H1 (cell line): ENCODE measurements around the gene RAD18. TPM values are rescaled to one million over a fixed set of nuclear protein-coding genes. Genes with fewer than 3 reads are reported as not detected.

ENCODE experiments used
- CTCF ChIA-PET: fragments of 300-600 bp; sonication (Branson Sonifier 250); formaldehyde crosslinking; loops from one replicate; lab custom pipeline; 2021; ENCODE audit not compliant: partially characterized antibody; lab: Charles Lee
- POLR2A ChIA-PET: fragments of 300-600 bp; sonication (Branson Sonifier 250); formaldehyde crosslinking; loops from one replicate; lab custom pipeline; 2021; ENCODE audit warnings: inconsistent platforms; ENCODE audit not compliant: partially characterized antibody; lab: Charles Lee
- DNase-seq, 2 experiments: peaks; one replicate each; pipeline versions ENCODE4 v3.0.0 to v3.0.0-alpha.2; 2010 to 2022; ENCODE audit warnings: low spot score in 2 of 2, low read depth in 1 of 2, mixed read lengths in 1 of 2
- FAIRE-seq: peaks from 2 replicates; lab custom pipeline; 2011; peaks lifted over from hg19 to GRCh38; lab: Jason Lieb, UNC
- H2AFZ ChIP-seq: 2 replicates; pipeline ENCODE4 v1.8.1; 2012; ENCODE audit warnings: low read length, inconsistent platforms
- H2AK5ac ChIP-seq: 2 replicates; pipeline ENCODE4 v1.6.1; 2013; ENCODE audit warnings: low read depth, low read length
- H2BK120ac ChIP-seq: replicated peaks from 2 replicates; pipeline ENCODE3; 2013; ENCODE audit warnings: low read depth, low read length, inconsistent platforms
- H2BK12ac ChIP-seq: 2 replicates; pipeline ENCODE4 v1.6.1; 2013; ENCODE audit warnings: low read depth, low read length
- H2BK15ac ChIP-seq: 2 replicates; pipeline ENCODE4 v1.6.1; 2013; ENCODE audit warnings: low read length
- H2BK20ac ChIP-seq: 2 replicates; pipeline ENCODE4 v1.6.1; 2013; ENCODE audit warnings: low read length
- H2BK5ac ChIP-seq: 2 replicates; pipeline ENCODE4 v1.6.1; 2013; ENCODE audit warnings: low read depth, low read length
- H3K14ac ChIP-seq: 2 replicates; pipeline ENCODE4 v1.6.1; 2013; ENCODE audit warnings: inconsistent platforms; ENCODE audit not compliant: insufficient read length
- H3K18ac ChIP-seq: 2 replicates; pipeline ENCODE4 v1.6.1; 2013; ENCODE audit warnings: low read length; ENCODE audit errors: extremely low read depth
- H3K23ac ChIP-seq: 2 replicates; pipeline ENCODE4 v1.6.1; 2013; ENCODE audit warnings: inconsistent platforms; ENCODE audit not compliant: insufficient read length
- H3K23me2 ChIP-seq: 2 replicates; pipeline ENCODE4 v1.6.1; 2013; ENCODE audit warnings: low read depth, low read length
- H3K27ac ChIP-seq: 2 replicates; pipeline ENCODE4 v1.6.1; 2011; ENCODE audit warnings: low read depth, low read length, inconsistent platforms
- H3K27me3 ChIP-seq, 4 experiments: replicated peaks in 1 of 4; 1 replicate in 1 of 4; 2 replicates in 3 of 4; pipeline versions ENCODE4 v1.6.1 to v1.8.1; 2011 to 2013; ENCODE audit warnings: low read length in 3 of 4, mild to moderate bottlenecking in 3 of 4, inconsistent platforms in 2 of 4, mixed read lengths in 2 of 4, moderate library complexity in 1 of 4; ENCODE audit not compliant: control insufficient read depth in 3 of 4, insufficient read depth in 3 of 4; ENCODE audit errors: extremely low read depth in 1 of 4
- H3K36me3 ChIP-seq, 4 experiments: 2 replicates each; pipeline versions ENCODE4 v1.6.1 to v1.8.1; 2011 to 2013; ENCODE audit warnings: mild to moderate bottlenecking in 4 of 4, low read length in 3 of 4, moderate library complexity in 2 of 4, control low read depth in 1 of 4, inconsistent platforms in 1 of 4; ENCODE audit not compliant: insufficient read depth in 4 of 4, control insufficient read depth in 2 of 4
- H3K4ac ChIP-seq: replicated peaks from 2 replicates; pipeline ENCODE3; 2013; ENCODE audit warnings: low read length, low read depth, mixed read lengths, inconsistent platforms; ENCODE audit not compliant: insufficient read length
- H3K4me1 ChIP-seq, 4 experiments: replicated peaks in 1 of 4; 1 replicate in 1 of 4; 2 replicates in 3 of 4; pipeline versions ENCODE4 v1.6.1 to v1.8.1; 2011 to 2013; ENCODE audit warnings: low read length in 3 of 4, inconsistent platforms in 2 of 4, mixed read lengths in 1 of 4; ENCODE audit not compliant: insufficient read depth in 4 of 4, control insufficient read depth in 3 of 4
- H3K4me2 ChIP-seq, 2 experiments: 2 replicates each; pipeline versions ENCODE4 v1.6.1 to v1.8.1; 2011 to 2013; ENCODE audit warnings: low read depth in 2 of 2, low read length in 2 of 2, control low read depth in 1 of 2, inconsistent platforms in 1 of 2, mild to moderate bottlenecking in 1 of 2; ENCODE audit not compliant: insufficient read depth in 1 of 2
- H3K4me3 ChIP-seq, 4 experiments: fragments of 200-600, 300-600 bp in 1 of 4; sonication (generic), shearing (Covaris generic), sonication (Bioruptor Twin) in 1 of 4; 2 replicates each; pipeline versions ENCODE4 v1.5.1 to v1.8.1; 2011 to 2016; ENCODE audit warnings: low read length in 4 of 4, low read depth in 3 of 4, control low read depth in 2 of 4, inconsistent platforms in 2 of 4, mild to moderate bottlenecking in 2 of 4, mixed read lengths in 1 of 4, moderate library complexity in 1 of 4; ENCODE audit not compliant: insufficient read depth in 2 of 4; ENCODE audit errors: extremely low read depth in 1 of 4
- H3K56ac ChIP-seq: replicated peaks from 2 replicates; pipeline ENCODE3; 2013; ENCODE audit warnings: low read depth, mild to moderate bottlenecking, mixed read lengths, low read length, inconsistent platforms; ENCODE audit not compliant: insufficient read length
- H3K79me1 ChIP-seq: 2 replicates; pipeline ENCODE4 v1.6.1; 2013; ENCODE audit warnings: low read depth, low read length, control low read depth
- H3K79me2 ChIP-seq, 2 experiments: 2 replicates each; pipeline versions ENCODE4 v1.6.1 to v1.8.1; 2012 to 2013; ENCODE audit warnings: low read length in 2 of 2, mild to moderate bottlenecking in 2 of 2, inconsistent platforms in 1 of 2; ENCODE audit not compliant: insufficient read depth in 2 of 2, control insufficient read depth in 1 of 2
- H3K9ac ChIP-seq, 4 experiments: replicated peaks in 1 of 4; 1 replicate in 1 of 4; 2 replicates in 3 of 4; pipeline versions ENCODE4 v1.6.1 to v1.8.1; 2011 to 2013; ENCODE audit warnings: low read depth in 3 of 4, low read length in 3 of 4, control low read depth in 2 of 4, mild to moderate bottlenecking in 2 of 4, moderate library complexity in 2 of 4, inconsistent platforms in 1 of 4; ENCODE audit errors: extremely low read depth in 1 of 4
- H3K9me3 ChIP-seq, 2 experiments: 2 replicates each; pipeline versions ENCODE4 v1.6.1 to v1.8.1; 2012 to 2013; ENCODE audit warnings: mild to moderate bottlenecking in 2 of 2, moderate library complexity in 2 of 2, control low read depth in 1 of 2, inconsistent platforms in 1 of 2, low read depth in 1 of 2, low read length in 1 of 2, mixed read lengths in 1 of 2; ENCODE audit not compliant: insufficient read depth in 2 of 2
- H4K20me1 ChIP-seq, 2 experiments: replicated peaks in 1 of 2; 2 replicates each; pipeline versions ENCODE3 to v1.8.1; 2011 to 2013; ENCODE audit warnings: inconsistent platforms in 2 of 2, low read length in 2 of 2, mild to moderate bottlenecking in 1 of 2; ENCODE audit not compliant: insufficient read depth in 2 of 2, control insufficient read depth in 1 of 2
- H4K5ac ChIP-seq: 2 replicates; pipeline ENCODE4 v1.6.1; 2013; ENCODE audit warnings: low read length, low read depth, mixed read lengths, inconsistent platforms; ENCODE audit not compliant: insufficient read length
- H4K8ac ChIP-seq: 2 replicates; pipeline ENCODE4 v1.8.0; 2013; ENCODE audit warnings: mild to moderate bottlenecking, moderate library complexity, low read length, inconsistent platforms; ENCODE audit not compliant: insufficient read depth; ENCODE audit errors: extremely low read depth
- H4K91ac ChIP-seq: replicated peaks from 2 replicates; pipeline ENCODE3; 2013; ENCODE audit warnings: low read length, mixed read lengths, inconsistent platforms; ENCODE audit not compliant: insufficient read length
- BACH1 ChIP-seq: IDR thresholded peaks from 2 replicates; pipeline ENCODE4 v1.6.1; 2012; ENCODE audit warnings: low read length, improper control_type of control experiment
- CHD1 ChIP-seq: IDR thresholded peaks from 2 replicates; pipeline ENCODE4 v1.6.1; 2012; ENCODE audit warnings: low read depth, low read length, improper control_type of control experiment
- GABPA ChIP-seq: IDR thresholded peaks from 2 replicates; pipeline ENCODE4 v1.6.1; 2011; ENCODE audit warnings: mild to moderate bottlenecking, low read length, moderate library complexity, borderline replicate concordance; ENCODE audit not compliant: insufficient read depth
- RAD21 ChIP-seq, 2 experiments: IDR thresholded peaks in 1 of 2; conservative IDR thresholded peaks in 1 of 2; 2 replicates each; pipeline ENCODE4 v1.6.1; 2011; ENCODE audit warnings: low read depth in 2 of 2, low read length in 2 of 2, improper control_type of control experiment in 1 of 2, inconsistent platforms in 1 of 2, mild to moderate bottlenecking in 1 of 2, moderate library complexity in 1 of 2
- RBBP5 ChIP-seq: IDR thresholded peaks from 2 replicates; pipeline ENCODE4 v1.7.1; 2012; ENCODE audit warnings: low read depth, mild to moderate bottlenecking, inconsistent platforms, low read length, moderate library complexity, borderline replicate concordance
- SIX5 ChIP-seq: IDR thresholded peaks from 2 replicates; pipeline ENCODE4 v1.6.1; 2011; ENCODE audit warnings: mild to moderate bottlenecking, low read depth, low read length
- SRF ChIP-seq: IDR thresholded peaks from 2 replicates; pipeline ENCODE4 v1.6.1; 2011; ENCODE audit warnings: mild to moderate bottlenecking, low read depth, low read length, moderate library complexity
- SUZ12 ChIP-seq: fragments of 200-600 bp; sonication (generic); IDR thresholded peaks from 2 replicates; pipeline ENCODE4 v1.6.1; 2012; ENCODE audit warnings: mild to moderate bottlenecking, inconsistent platforms, low read length, moderate library complexity, mixed read lengths
- ZNF274 ChIP-seq: IDR thresholded peaks from 2 replicates; pipeline ENCODE4 v1.7.0; 2012; ENCODE audit warnings: low read length, borderline replicate concordance; ENCODE audit errors: extremely low read depth
- WGBS, 2 experiments: shearing (Covaris generic) in 1 of 2; methylation state at CpG; one replicate each; pipeline versions ENCODE4 v1.1.6 to v1.1.7; 2013 to 2015; ENCODE audit warnings: low lambda C conversion rate in 2 of 2, mixed read lengths in 2 of 2, inconsistent platforms in 1 of 2, low coverage in 1 of 2, missing lambda C conversion rate in 1 of 2; ENCODE audit not compliant: insufficient replicate concordance in 2 of 2, insufficient coverage in 1 of 2, insufficient read length in 1 of 2; ENCODE audit errors: extremely low coverage in 1 of 2, missing lambda C conversion rate in 1 of 2; 5-methylcytosine and 5-hydroxymethylcytosine counted together
- polyA plus RNA-seq, 7 experiments: library from polyadenylated mRNA; depleted of rRNA in 3 of 7; stranded (reverse) in 5 of 7; unstranded in 2 of 7; fragments of >200 nt in 5 of 7; fragments of 200-250 nt in 2 of 7; gene quantifications; 1 replicate in 5 of 7; 2 replicates in 1 of 7; 4 replicates in 1 of 7; pipeline versions ENCODE4 v1.2.1 to v1.2.3, GENCODE V29; 2011 to 2013; ENCODE audit warnings: missing spikeins in 2 of 7, mixed read lengths in 2 of 7
- total RNA-seq: library from RNA; stranded (reverse); fragmentation: NEBNext Ultra II Directional; extraction: Animal tissue kit (Norgen Biotek cat#: 25700); gene quantifications from 2 replicates; pipeline ENCODE4 v1.2.1, GENCODE V29; 2021

Gene RAD18
- total and polyA plus RNA-seq, 2 of the 8 experiments (the other 6 are each of a cell fraction or from before 2014, with no cell fraction given): 13.0 to 23.2 TPM

- Histone ChIP-seq H3K4ac (no peak overlapping the region), H3K36me3 (no peaks in the 10 kb centered on the region), H3K23me2 (no peaks in the 10 kb centered on the region), H4K8ac (no peak overlapping the region), H3K9ac (no peak overlapping the region), H3K4me3 (no peak overlapping the region), H2BK120ac (no peak overlapping the region), H3K27ac (no peak overlapping the region), H3K14ac (no peak overlapping the region), H3K56ac (no peak overlapping the region), H3K79me1 (no peaks in the 10 kb centered on the region; the same call in 1 of the 2 replicates), H2BK5ac (no peak overlapping the region), H3K4me1 (no peaks in the 10 kb centered on the region; a peak in 1 of 7 replicates), H3K79me2 (no peaks in the 10 kb centered on the region), H2BK12ac (no peak overlapping the region), H3K18ac (no peak overlapping the region), H3K27me3 (no peaks in the 10 kb centered on the region), H2AK5ac (no peak overlapping the region), H4K5ac (no peak overlapping the region), H3K23ac (no peak overlapping the region), H2BK15ac (no peak overlapping the region), H3K9me3 (no peaks in the 10 kb centered on the region), H2BK20ac (no peak overlapping the region), H4K91ac (no peak overlapping the region), H3K4me2 (no peak overlapping the region), H4K20me1 (no peaks in the 10 kb centered on the region), H2AFZ (no peak overlapping the region)
- no peak for DNase-seq
- no peak for FAIRE-seq
- WGBS, 2 experiments: 92% methylated on average over 7 of the region's 7 CpGs; no CpG with 5 or more reads in 1 of the 2 experiments
- ChIA-PET POLR2A (no interaction called here), CTCF (no interaction called here)
- TF ChIP-seq GABPA: no peak
- no peak for TF ChIP-seq BACH1
- no peak for TF ChIP-seq SRF
- TF ChIP-seq RAD21 (IDR thresholded peaks at IDR 0.05 in 1 of 2, conservative IDR thresholded peaks at IDR 0.05 in 1 of 2; ENCODE audit: low read depth in 2 of 2, low read length in 2 of 2): no peak
- no peak for TF ChIP-seq RBBP5
- no peak for TF ChIP-seq SIX5
- TF ChIP-seq ZNF274: no peak
- TF ChIP-seq CHD1: no peak
- no peak for TF ChIP-seq SUZ12
Observed at GRCh38 chr3:8870134-8870533, 93.1 kb downstream of the RAD18 start.
